Measurements from ENCODE around the gene MLLT6. TPM values are rescaled to one million over a fixed set of nuclear protein-coding genes. Genes with fewer than 3 reads are reported as not detected.

Gene MLLT6
- total RNA-seq, 1 experiment from 2014 or later = 72.5 TPM

- Histone ChIP-seq H3K4me3 (ENCODE audit: low read depth, low read length) (no peak overlapping the region), H3K9me3 (no peaks in the 10 kb centered on the region), H3K4me1 (peaks cover 7% of the 10 kb centered on the region; the same call in 1 of the 2 replicates), H3K36me3 (ENCODE audit: control insufficient read depth, insufficient read depth, low read length) (peaks cover 10% of the 10 kb centered on the region), H3K27me3 (replicated peaks; ENCODE audit: control insufficient read depth, insufficient read depth, low read length) (no peaks in the 10 kb centered on the region)
- peak overlapping the region; percentile 64 for H3K4me3 Mint-ChIP-seq (ENCODE audit: unreplicated experiment)
- BruUV-seq (replicated peaks) = no TSS peak
- POLR2A ChIA-PET = interaction anchor here (1.0 kb wide), 1 partner anchor 8 kb away, joined by 3 read pairs; no protein-coding TSS in a partner anchor
- H3K9me3 Mint-ChIP-seq (ENCODE audit: unreplicated experiment) = no peaks in the 10 kb centered on the region
- H3K36me3 Mint-ChIP-seq (ENCODE audit: insufficient read depth, unreplicated experiment) = peaks cover 30% of the 10 kb centered on the region
- peaks cover 14% of the 10 kb centered on the region for H3K4me1 Mint-ChIP-seq (ENCODE audit: low read depth, unreplicated experiment)
- no peaks in the 10 kb centered on the region for H3K27me3 Mint-ChIP-seq (ENCODE audit: insufficient read depth, unreplicated experiment)
- CTCF ChIA-PET = interaction anchor here (1.2 to 1.4 kb wide), 2 partner anchors 16 to 42 kb away, joined by 5 to 10 read pairs; no protein-coding TSS in a partner anchor
- DNase-seq = no peak
- peak overlapping the region; percentile 71 for H3K27ac Mint-ChIP-seq (ENCODE audit: unreplicated experiment)
- intact Hi-C loops (cut with micrococcal nuclease; ENCODE audit: unreplicated experiment) = loop anchor here (2.0 kb wide), 1 partner anchor 17 kb away; no protein-coding TSS in a partner anchor
- no peak for TF ChIP-seq CTCF (IDR thresholded peaks at IDR 0.05; ENCODE audit: insufficient read depth in 1 of 2, low read depth in 1 of 2, low read length in 1 of 2, severe bottlenecking in 1 of 2, unreplicated experiment in 1 of 2)
Measured at GRCh38 chr17:38719289-38719942, 14.3 kb downstream of the MLLT6 start.

GRCh38 chr17:38719943-38720641 is 15.0 kb downstream of the MLLT6 start:
- H3K4me3 ChIP-seq (ENCODE audit: low read depth, low read length) = no peak overlapping the region
- no TSS peak for BruUV-seq (replicated peaks)
- POLR2A ChIA-PET = no interaction called here
- Mint-ChIP-seq H3K9me3 (ENCODE audit: unreplicated experiment) (no peaks in the 10 kb centered on the region), H3K27me3 (ENCODE audit: insufficient read depth, unreplicated experiment) (no peaks in the 10 kb centered on the region), H3K36me3 (ENCODE audit: insufficient read depth, unreplicated experiment) (peaks cover 30% of the 10 kb centered on the region), H3K27ac (ENCODE audit: unreplicated experiment) (peak overlapping the region; percentile 60), H3K4me1 (ENCODE audit: low read depth, unreplicated experiment) (peaks cover 14% of the 10 kb centered on the region), H3K4me3 (ENCODE audit: unreplicated experiment) (peak overlapping the region; percentile 64)
- CTCF ChIA-PET = no interaction called here
- H3K27me3 ChIP-seq (replicated peaks; ENCODE audit: control insufficient read depth, insufficient read depth, low read length) = no peaks in the 10 kb centered on the region
- DNase-seq = peak in 1 of 2 experiments; percentile 65
- intact Hi-C loops (cut with micrococcal nuclease; ENCODE audit: unreplicated experiment) = loop anchor here (2.0 kb wide), 1 partner anchor 17 kb away; no protein-coding TSS in a partner anchor
- TF ChIP-seq CTCF (IDR thresholded peaks at IDR 0.05; ENCODE audit: insufficient read depth in 1 of 2, low read depth in 1 of 2, low read length in 1 of 2, severe bottlenecking in 1 of 2, unreplicated experiment in 1 of 2) = no peak
- H3K4me1 ChIP-seq = peaks cover 7% of the 10 kb centered on the region; the same call in 1 of the 2 replicates
- no peaks in the 10 kb centered on the region for H3K9me3 ChIP-seq
- H3K36me3 ChIP-seq (ENCODE audit: control insufficient read depth, insufficient read depth, low read length) = peaks cover 10% of the 10 kb centered on the region

- Histone ChIP-seq H3K9me3 (no peaks in the 10 kb centered on the region), H3K4me1 (peaks cover 7% of the 10 kb centered on the region; the same call in 1 of the 2 replicates), H3K36me3 (ENCODE audit: control insufficient read depth, insufficient read depth, low read length) (peaks cover 10% of the 10 kb centered on the region), H3K4me3 (ENCODE audit: low read depth, low read length) (no peak overlapping the region), H3K27me3 (replicated peaks; ENCODE audit: control insufficient read depth, insufficient read depth, low read length) (no peaks in the 10 kb centered on the region)
- Mint-ChIP-seq H3K4me1 (ENCODE audit: low read depth, unreplicated experiment) (peaks cover 20% of the 10 kb centered on the region), H3K27me3 (ENCODE audit: insufficient read depth, unreplicated experiment) (no peaks in the 10 kb centered on the region), H3K9me3 (ENCODE audit: unreplicated experiment) (no peaks in the 10 kb centered on the region), H3K27ac (ENCODE audit: unreplicated experiment) (no peak overlapping the region), H3K4me3 (ENCODE audit: unreplicated experiment) (no peak overlapping the region), H3K36me3 (ENCODE audit: insufficient read depth, unreplicated experiment) (peaks cover 30% of the 10 kb centered on the region)
- no peak for TF ChIP-seq CTCF (IDR thresholded peaks at IDR 0.05; ENCODE audit: insufficient read depth in 1 of 2, low read depth in 1 of 2, low read length in 1 of 2, severe bottlenecking in 1 of 2, unreplicated experiment in 1 of 2)
- intact Hi-C loops (cut with micrococcal nuclease; ENCODE audit: unreplicated experiment) = no loop called here
- no TSS peak for BruUV-seq (replicated peaks)
- no peak for DNase-seq
- ChIA-PET POLR2A (no interaction called here), CTCF (no interaction called here)
Measured at GRCh38 chr17:38720941-38721340, 15.9 kb downstream of the MLLT6 start.

All from Caco-2 (cell line).